ENCODE data around the gene UGT1A7. TPM values are rescaled to one million over a fixed set of nuclear protein-coding genes. Genes with fewer than 3 reads are reported as not detected.

UGT1A7 gene
- total RNA-seq, 1 donor = not detected

DNA sequence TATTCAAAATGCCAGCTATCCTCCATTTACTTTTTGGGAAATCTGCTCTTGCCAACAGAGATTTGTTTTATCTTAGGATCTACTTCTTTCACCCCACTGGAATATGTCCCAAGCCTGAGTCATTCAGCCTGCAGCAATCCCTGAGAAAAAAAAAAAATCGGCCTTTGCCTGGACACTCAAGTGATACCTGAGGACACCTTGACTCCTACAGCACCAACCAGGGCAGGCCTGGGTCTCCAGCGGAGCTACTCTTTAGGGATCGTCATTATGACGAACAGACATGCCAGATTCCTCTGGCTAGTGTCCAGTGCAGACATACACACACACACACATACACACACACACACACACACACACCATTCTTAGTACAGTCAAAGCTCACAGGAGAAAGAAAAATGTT, 8.7 kb downstream of the UGT1A7 start:
- TF ChIP-seq, protein P1, sequence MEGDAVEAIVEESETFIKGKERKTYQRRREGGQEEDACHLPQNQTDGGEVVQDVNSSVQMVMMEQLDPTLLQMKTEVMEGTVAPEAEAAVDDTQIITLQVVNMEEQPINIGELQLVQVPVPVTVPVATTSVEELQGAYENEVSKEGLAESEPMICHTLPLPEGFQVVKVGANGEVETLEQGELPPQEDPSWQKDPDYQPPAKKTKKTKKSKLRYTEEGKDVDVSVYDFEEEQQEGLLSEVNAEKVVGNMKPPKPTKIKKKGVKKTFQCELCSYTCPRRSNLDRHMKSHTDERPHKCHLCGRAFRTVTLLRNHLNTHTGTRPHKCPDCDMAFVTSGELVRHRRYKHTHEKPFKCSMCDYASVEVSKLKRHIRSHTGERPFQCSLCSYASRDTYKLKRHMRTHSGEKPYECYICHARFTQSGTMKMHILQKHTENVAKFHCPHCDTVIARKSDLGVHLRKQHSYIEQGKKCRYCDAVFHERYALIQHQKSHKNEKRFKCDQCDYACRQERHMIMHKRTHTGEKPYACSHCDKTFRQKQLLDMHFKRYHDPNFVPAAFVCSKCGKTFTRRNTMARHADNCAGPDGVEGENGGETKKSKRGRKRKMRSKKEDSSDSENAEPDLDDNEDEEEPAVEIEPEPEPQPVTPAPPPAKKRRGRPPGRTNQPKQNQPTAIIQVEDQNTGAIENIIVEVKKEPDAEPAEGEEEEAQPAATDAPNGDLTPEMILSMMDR (IDR thresholded peaks at IDR 0.05; ENCODE audit: insufficient read depth, low read length) = no peak
- no peak overlapping the region for H3K4me3 ChIP-seq (ENCODE audit: low read depth, low read length)
- DNase-seq (ENCODE audit: low read depth) = peak; percentile 59

DNA sequence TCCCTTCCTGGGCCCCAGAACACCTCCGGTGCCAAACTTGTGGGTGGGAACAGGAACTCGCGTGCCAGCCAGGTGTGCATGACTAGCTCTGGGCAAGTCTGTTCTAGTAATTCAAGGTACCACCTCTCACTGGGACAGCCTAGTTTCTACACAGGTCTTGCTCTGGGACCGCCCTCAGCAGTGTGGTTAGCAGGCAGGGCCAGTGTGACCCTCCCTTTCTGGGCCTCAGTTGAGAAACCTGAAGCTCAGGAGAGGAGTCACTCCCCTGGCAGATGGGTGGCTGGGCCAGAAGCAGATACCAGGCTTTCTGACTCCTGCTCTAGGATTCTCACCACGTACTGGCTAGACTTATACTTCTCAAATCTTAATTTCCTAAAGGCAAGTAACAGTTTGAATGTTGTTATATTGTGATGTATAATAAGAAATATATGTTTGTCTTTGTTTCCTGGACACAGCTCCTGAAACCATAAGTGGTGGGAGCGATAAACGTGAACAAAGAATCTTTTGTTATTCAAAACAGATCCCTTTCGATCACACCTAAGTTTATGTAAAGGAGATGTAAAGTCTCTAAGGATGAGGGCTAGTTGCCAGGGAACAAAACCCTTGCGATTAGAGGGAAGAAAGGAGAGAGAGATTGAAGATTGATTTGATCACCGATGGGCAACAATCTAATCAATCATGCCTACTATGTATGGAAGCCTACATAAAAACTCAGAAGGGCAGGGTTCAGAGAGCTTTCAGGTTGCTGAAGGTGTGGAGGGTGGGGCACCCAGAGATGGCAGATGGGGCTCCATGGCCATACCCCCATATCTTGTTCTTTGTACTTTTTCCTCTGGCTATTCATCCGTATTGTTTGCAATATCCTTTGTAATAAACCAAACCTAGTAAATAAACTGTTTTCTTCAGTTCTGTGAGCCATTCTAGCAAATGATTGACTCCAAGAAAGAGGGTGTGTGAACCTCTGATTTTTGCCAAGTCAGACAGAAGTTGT, 10.0 kb downstream of the UGT1A7 start:
- H3K4me3 ChIP-seq (ENCODE audit: low read depth, low read length) = no peak overlapping the region
- DNase-seq (ENCODE audit: low read depth) = no peak
- TF ChIP-seq, protein P1 (IDR thresholded peaks at IDR 0.05; ENCODE audit: insufficient read depth, low read length) = no peak

DNA sequence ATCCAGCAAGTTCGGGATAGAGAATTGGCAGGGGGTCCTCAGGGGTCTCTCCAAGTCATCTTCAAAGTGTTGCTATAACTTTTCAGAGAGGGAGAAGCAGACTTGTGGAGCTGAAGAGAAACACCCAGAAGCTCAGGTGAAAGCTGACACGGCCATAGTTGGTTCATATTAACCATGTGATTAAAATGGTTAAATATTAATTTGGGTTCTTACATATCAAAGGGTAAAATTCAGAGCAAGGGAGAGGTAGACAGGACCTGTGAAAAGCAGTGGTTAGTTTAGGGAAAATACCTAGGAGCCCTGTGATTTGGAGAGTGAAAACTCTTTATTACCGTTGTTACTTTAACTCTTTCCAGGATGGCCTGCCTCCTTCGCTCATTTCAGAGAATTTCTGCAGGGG, 10.9 kb downstream of the UGT1A7 start, which contains the start of gene UGT1A6:
UGT1A6 (plus strand) TSS at position 243 of the 400 bp plus-strand sequence; CDS start at position 358, 115 bp downstream.
- DNase-seq (ENCODE audit: low read depth) = no peak
- TF ChIP-seq, protein P1 (IDR thresholded peaks at IDR 0.05; ENCODE audit: insufficient read depth, low read length) = no peak
- no peak within 1 kb of the TSS for H3K4me3 ChIP-seq (ENCODE audit: low read depth, low read length)

DNA sequence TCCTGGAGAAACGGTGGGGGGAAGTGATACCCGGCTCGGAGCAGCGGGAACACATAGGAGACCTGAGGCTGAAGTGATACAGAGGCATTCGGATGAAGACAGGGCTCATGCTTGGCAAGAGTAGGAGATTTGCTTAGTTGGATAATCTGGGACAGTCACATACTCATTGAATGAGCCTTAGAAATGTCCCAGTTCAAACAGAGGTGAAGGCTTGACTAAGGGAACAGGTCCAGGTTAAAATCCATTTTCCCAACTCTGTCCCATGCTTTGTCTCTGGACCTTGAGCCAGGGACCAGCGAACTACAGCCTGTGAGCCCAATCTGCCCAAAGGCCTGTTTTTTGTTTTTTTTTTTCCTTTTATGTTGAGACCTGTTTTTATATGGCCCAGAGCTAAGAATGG, 12.3 kb downstream of the UGT1A7 start:
- no peak for DNase-seq (ENCODE audit: low read depth)
- no peak overlapping the region for H3K4me3 ChIP-seq (ENCODE audit: low read depth, low read length)
- TF ChIP-seq, protein P1 (IDR thresholded peaks at IDR 0.05; ENCODE audit: insufficient read depth, low read length) = no peak

DNA sequence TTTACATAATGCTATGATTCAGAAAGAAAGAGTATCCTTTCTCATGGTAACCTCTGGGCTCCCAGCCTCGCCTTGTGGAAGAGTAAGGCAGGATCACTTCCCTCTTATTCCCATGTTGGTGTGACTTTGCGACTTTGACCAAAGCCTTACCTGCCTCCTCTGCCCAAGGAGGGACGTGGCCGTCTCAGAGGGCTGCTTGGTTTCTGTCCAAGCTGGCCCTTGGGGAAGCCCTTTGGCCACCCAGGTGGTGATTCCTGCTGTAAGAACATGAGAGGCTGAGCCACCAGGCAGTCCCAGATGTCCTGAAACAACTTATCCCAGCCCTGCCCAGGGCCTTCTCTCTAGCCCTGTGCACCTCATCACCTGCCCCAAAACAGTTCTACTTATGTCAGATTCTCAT, 17.0 kb downstream of the UGT1A7 start:
- TF ChIP-seq, protein P1 (IDR thresholded peaks at IDR 0.05; ENCODE audit: insufficient read depth, low read length) = no peak
- DNase-seq (ENCODE audit: low read depth) = no peak

DNA sequence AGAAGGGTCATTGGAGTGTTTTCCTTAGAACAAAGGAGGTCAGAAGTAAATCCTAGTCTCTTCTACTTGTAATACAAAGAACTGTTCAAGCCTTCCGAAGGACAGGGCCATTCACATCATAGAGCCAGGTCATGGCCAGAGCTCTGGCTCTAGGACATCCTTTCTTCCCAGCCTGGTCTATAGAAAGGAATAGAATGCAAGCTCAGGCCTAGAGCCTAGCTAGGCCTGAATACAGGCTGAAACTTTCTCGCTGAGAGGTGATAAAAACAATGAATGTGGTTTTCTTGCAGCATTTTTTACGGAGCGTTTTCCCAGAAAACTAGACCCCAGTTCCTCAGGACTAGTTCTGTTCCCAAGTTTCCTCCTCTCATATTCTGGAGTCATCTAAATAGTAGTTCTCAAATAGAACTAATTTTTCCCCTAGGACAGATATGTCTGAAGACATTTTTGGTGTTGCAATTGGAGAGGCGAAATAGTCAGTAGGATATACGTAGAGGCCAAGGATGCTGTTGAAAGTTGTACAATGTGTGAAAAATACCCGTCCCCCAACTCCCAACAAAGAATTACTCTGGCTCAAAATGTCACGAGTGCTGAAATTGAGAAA, 17.8 kb downstream of the UGT1A7 start:
- H3K4me3 ChIP-seq (ENCODE audit: low read depth, low read length) = no peak overlapping the region
- TF ChIP-seq, protein P1 (IDR thresholded peaks at IDR 0.05; ENCODE audit: insufficient read depth, low read length) = no peak
- no peak for DNase-seq (ENCODE audit: low read depth)

More for the DNA sequence above, 17.0 kb downstream of the UGT1A7 start:
- no peak overlapping the region for H3K4me3 ChIP-seq (ENCODE audit: low read depth, low read length)
